Measurements from ENCODE around the gene SNAI1.

The SNAI1 gene

DNA sequence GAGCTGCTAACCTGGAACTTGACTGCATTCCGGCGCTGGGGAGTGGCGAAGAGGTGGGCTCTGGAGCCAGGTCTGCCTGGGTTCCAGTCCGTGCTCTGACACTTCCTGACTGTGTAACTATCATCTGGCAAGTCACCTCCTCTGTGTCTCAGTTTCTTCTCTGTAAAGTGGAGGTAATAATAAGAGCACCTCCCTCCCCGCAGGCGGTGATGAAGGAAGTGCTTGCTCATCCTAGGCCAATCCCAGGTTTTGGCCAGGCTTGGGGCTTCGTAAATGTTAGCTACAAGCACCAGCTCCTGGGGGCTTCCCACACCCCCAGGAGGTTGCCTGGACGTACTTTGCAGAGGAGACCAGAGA lies 32.8 kb downstream of the SNAI1 start:
- TF ChIP-seq ZNF70 (CRISPR knock-in tag; IDR thresholded peaks at IDR 0.05): no peak
- TF ChIP-seq SNAI2 (CRISPR knock-in tag; IDR thresholded peaks at IDR 0.05): no peak
- no peak for TF ChIP-seq ZFP30 (CRISPR knock-in tag; IDR thresholded peaks at IDR 0.05)
- TF ChIP-seq, protein P1, sequence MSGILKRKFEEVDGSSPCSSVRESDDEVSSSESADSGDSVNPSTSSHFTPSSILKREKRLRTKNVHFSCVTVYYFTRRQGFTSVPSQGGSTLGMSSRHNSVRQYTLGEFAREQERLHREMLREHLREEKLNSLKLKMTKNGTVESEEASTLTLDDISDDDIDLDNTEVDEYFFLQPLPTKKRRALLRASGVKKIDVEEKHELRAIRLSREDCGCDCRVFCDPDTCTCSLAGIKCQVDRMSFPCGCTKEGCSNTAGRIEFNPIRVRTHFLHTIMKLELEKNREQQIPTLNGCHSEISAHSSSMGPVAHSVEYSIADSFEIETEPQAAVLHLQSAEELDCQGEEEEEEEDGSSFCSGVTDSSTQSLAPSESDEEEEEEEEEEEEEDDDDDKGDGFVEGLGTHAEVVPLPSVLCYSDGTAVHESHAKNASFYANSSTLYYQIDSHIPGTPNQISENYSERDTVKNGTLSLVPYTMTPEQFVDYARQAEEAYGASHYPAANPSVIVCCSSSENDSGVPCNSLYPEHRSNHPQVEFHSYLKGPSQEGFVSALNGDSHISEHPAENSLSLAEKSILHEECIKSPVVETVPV (CRISPR knock-in tag; IDR thresholded peaks at IDR 0.05): no peak
- TF ChIP-seq RARB (CRISPR knock-in tag; IDR thresholded peaks at IDR 0.05): no peak
- no peak for TF ChIP-seq GLIS3 (CRISPR knock-in tag; IDR thresholded peaks at IDR 0.05)
- no peak; the same call in 1 of the 2 replicates for TF ChIP-seq ZFP3 (CRISPR knock-in tag; IDR thresholded peaks at IDR 0.05)
- TF ChIP-seq TCF4 (CRISPR knock-in tag; IDR thresholded peaks at IDR 0.05; ENCODE audit: borderline replicate concordance): no peak
- TF ChIP-seq ISL1 (CRISPR knock-in tag; IDR thresholded peaks at IDR 0.05): no peak
- no peak for TF ChIP-seq PATZ1 (CRISPR knock-in tag; IDR thresholded peaks at IDR 0.05; ENCODE audit: borderline replicate concordance)
- TF ChIP-seq BACH2 (CRISPR knock-in tag; IDR thresholded peaks at IDR 0.05; ENCODE audit: borderline replicate concordance): no peak
- TF ChIP-seq TSHZ2 (CRISPR knock-in tag; IDR thresholded peaks at IDR 0.05): no peak
- no peak; the same call in 1 of the 3 replicates for ATAC-seq

- peak; percentile 81 for ATAC-seq
- TF ChIP-seq TCF4 (CRISPR knock-in tag; IDR thresholded peaks at IDR 0.05; ENCODE audit: borderline replicate concordance) (peak; percentile 65; the same call in 1 of the 2 replicates), OSR1 (CRISPR knock-in tag; IDR thresholded peaks at IDR 0.05) (no peak), ZNF70 (CRISPR knock-in tag; IDR thresholded peaks at IDR 0.05) (peak; percentile 63; the same call in 1 of the 2 replicates)
- TF ChIP-seq, protein P2, sequence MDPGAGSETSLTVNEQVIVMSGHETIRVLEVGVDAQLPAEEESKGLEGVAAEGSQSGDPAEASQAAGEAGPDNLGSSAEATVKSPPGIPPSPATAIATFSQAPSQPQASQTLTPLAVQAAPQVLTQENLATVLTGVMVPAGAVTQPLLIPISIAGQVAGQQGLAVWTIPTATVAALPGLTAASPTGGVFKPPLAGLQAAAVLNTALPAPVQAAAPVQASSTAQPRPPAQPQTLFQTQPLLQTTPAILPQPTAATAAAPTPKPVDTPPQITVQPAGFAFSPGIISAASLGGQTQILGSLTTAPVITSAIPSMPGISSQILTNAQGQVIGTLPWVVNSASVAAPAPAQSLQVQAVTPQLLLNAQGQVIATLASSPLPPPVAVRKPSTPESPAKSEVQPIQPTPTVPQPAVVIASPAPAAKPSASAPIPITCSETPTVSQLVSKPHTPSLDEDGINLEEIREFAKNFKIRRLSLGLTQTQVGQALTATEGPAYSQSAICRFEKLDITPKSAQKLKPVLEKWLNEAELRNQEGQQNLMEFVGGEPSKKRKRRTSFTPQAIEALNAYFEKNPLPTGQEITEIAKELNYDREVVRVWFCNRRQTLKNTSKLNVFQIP (CRISPR knock-in tag; IDR thresholded peaks at IDR 0.05; ENCODE audit: borderline replicate concordance, low read depth): no peak
- TF ChIP-seq, protein P1 (CRISPR knock-in tag; IDR thresholded peaks at IDR 0.05): no peak
Measured at GRCh38 chr20:50015993-50016770, 33.4 kb downstream of the SNAI1 start.

- TF ChIP-seq ZC3H10 (CRISPR knock-in tag; IDR thresholded peaks at IDR 0.05): no peak
- TF ChIP-seq TCF4 (CRISPR knock-in tag; IDR thresholded peaks at IDR 0.05; ENCODE audit: borderline replicate concordance): no peak
- no peak for TF ChIP-seq ZFP3 (CRISPR knock-in tag; IDR thresholded peaks at IDR 0.05)
- no peak for TF ChIP-seq TOX (CRISPR knock-in tag; IDR thresholded peaks at IDR 0.05; ENCODE audit: borderline replicate concordance)
- no peak for TF ChIP-seq GLIS3 (CRISPR knock-in tag; IDR thresholded peaks at IDR 0.05)
- no peak for TF ChIP-seq ARNTL (CRISPR knock-in tag; IDR thresholded peaks at IDR 0.05; ENCODE audit: borderline replicate concordance, low read depth)
- no peak for TF ChIP-seq SNAI2 (CRISPR knock-in tag; IDR thresholded peaks at IDR 0.05)
- no peak for TF ChIP-seq CSDC2 (CRISPR knock-in tag; IDR thresholded peaks at IDR 0.05)
- TF ChIP-seq ZFP30 (CRISPR knock-in tag; IDR thresholded peaks at IDR 0.05): no peak
- TF ChIP-seq ESRRG (CRISPR knock-in tag; IDR thresholded peaks at IDR 0.05): no peak
- TF ChIP-seq TSHZ2 (CRISPR knock-in tag; IDR thresholded peaks at IDR 0.05): no peak
- TF ChIP-seq, protein P3, sequence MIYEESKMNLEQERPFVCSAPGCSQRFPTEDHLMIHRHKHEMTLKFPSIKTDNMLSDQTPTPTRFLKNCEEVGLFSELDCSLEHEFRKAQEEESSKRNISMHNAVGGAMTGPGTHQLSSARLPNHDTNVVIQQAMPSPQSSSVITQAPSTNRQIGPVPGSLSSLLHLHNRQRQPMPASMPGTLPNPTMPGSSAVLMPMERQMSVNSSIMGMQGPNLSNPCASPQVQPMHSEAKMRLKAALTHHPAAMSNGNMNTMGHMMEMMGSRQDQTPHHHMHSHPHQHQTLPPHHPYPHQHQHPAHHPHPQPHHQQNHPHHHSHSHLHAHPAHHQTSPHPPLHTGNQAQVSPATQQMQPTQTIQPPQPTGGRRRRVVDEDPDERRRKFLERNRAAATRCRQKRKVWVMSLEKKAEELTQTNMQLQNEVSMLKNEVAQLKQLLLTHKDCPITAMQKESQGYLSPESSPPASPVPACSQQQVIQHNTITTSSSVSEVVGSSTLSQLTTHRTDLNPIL (CRISPR knock-in tag; IDR thresholded peaks at IDR 0.05; ENCODE audit: low read depth): no peak
- TF ChIP-seq ZNF8 (CRISPR knock-in tag; IDR thresholded peaks at IDR 0.05): no peak
- TF ChIP-seq, protein P1 (CRISPR knock-in tag; IDR thresholded peaks at IDR 0.05): no peak
- TF ChIP-seq ISL1 (CRISPR knock-in tag; IDR thresholded peaks at IDR 0.05): no peak
- ATAC-seq: no peak
Measured at GRCh38 chr20:50017160-50017559, 34.4 kb downstream of the SNAI1 start.
